GM10248 (cell line): Measurements from ENCODE around the gene NTNG1.
A peak's percentile ranks its signal among the peaks of the same experiment; 100 is the strongest.

ENCODE experiments used
- CTCF ChIA-PET: fragments of 300-600 bp; sonication (Branson Sonifier 250); formaldehyde crosslinking; extraction: SDS; loops from one replicate; lab custom pipeline; 2021; ENCODE audit warnings: antibody characterized with exemption; lab: Yijun Ruan, JAX
- POLR2A ChIA-PET: fragments of 350-650 bp; sonication (Branson Sonifier 250); formaldehyde crosslinking; extraction: SDS; loops from one replicate; lab custom pipeline; 2020; ENCODE audit warnings: antibody characterized with exemption; lab: Yijun Ruan, JAX
- DNase-seq: peaks from one replicate; pipeline ENCODE4 v3.0.0; 2012; ENCODE audit errors: extremely low spot score
- TF ChIP-seq, protein P1 (sequence below): IDR thresholded peaks from 2 replicates; pipeline ENCODE4 v1.5.1; 2012; ENCODE audit warnings: mild to moderate bottlenecking, low read depth; ENCODE audit errors: extremely low read depth, missing control alignments, control extremely low read depth

Gene NTNG1

DNA sequence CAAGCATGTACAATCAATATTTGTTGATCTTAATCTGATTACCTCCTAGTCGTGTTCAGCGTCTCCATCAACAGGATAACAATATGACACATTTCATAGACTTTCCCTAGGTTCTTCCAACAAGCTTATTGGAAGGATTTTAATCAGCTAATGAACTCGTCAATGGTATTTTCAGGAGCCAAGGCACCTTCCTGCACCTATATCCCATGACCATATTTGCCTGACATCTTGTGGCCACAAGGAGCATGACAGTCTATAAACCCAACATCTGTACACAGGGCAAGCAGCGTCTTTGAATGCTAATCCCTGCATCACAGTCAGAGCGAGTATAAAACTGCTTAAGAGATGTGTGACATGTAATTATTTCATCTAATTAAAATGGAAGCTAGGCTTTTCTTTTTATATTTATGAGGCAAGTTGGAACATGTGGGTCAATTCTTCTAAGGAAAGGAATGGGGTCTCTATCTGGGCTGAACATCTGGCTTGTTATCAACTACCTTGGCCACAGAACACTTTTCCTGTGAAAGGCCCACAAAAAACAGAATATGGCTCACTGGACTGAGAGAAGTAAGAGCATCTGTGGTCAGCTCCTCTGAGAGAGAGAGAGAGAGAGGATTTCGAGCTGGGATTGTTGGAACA lies 388.8 kb downstream of the NTNG1 start:
- DNase-seq: peak; percentile 70
- CTCF ChIA-PET: interaction anchor here (0.8 to 6.2 kb wide), 54 partner anchors 9 to 1530 kb away, joined by 3 to 63 read pairs (median 5); partner anchors contain the start of gene PRMT6
- POLR2A ChIA-PET: no interaction called here

DNA sequence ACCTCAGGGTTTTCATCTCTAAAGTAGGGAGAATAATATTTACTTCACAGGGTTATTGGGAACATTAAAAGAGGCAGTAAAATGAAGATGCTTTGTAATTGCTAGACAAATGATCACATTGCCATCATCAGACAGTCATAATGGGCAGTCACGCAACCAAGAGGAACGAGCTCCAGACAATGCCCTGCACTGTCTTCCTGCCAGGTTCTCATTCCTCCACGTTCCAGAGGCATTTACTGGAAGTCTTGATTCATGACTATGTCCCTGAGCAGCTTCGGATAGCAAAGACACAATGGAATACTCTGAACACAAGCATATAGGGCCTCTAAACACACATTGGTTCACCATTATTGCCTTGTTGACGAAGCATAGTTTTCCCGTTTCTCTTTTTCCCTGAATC lies 389.7 kb downstream of the NTNG1 start:
- CTCF ChIA-PET: interaction anchor here (0.8 to 6.2 kb wide), 19 partner anchors 8 to 488 kb away, joined by 3 to 63 read pairs (median 7); no protein-coding TSS in a partner anchor
- DNase-seq: no peak
- TF ChIP-seq, protein P1, sequence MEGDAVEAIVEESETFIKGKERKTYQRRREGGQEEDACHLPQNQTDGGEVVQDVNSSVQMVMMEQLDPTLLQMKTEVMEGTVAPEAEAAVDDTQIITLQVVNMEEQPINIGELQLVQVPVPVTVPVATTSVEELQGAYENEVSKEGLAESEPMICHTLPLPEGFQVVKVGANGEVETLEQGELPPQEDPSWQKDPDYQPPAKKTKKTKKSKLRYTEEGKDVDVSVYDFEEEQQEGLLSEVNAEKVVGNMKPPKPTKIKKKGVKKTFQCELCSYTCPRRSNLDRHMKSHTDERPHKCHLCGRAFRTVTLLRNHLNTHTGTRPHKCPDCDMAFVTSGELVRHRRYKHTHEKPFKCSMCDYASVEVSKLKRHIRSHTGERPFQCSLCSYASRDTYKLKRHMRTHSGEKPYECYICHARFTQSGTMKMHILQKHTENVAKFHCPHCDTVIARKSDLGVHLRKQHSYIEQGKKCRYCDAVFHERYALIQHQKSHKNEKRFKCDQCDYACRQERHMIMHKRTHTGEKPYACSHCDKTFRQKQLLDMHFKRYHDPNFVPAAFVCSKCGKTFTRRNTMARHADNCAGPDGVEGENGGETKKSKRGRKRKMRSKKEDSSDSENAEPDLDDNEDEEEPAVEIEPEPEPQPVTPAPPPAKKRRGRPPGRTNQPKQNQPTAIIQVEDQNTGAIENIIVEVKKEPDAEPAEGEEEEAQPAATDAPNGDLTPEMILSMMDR: no peak
- POLR2A ChIA-PET: no interaction called here

More for the DNA sequence above, 388.8 kb downstream of the NTNG1 start:
- TF ChIP-seq, protein P1: peak; percentile 85

DNA sequence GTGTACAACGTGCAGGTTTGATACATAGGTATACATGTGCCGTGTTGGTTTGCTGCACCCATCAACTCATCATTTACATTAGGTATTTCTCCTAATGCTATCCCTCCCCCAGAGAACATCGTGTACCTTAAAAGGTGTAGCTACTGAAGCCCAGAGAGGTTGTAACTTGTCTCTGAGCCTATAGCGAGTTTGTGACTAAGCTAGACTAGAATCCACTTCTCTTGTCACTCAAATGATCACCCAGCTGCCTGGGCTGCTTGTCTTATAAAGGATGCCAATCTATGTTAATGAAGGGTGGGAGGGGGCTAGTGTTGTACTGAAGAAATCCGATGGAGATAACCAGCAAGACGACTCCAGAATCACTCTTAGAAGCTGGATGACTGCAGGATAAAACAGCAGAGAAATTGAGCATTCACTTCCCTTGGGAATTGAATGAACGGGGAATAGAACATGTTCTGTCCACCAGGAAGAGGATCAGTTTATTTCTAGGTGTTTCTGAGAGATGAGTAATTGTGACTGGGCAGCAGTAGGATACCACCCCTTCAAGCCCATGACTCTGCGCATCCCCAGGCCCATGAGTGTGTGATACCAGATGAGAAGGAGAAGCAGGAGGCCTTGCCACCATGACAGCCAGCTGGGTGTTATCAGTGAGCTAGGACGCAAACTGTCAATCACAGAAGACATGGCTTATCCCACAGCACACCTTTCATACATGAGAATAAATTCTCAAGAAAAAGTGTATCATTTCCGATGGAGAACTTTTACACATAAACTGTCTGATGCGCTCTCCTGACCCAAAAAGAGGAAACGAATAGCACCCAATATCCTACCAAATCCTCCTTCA lies 390.4 kb downstream of the NTNG1 start:
- CTCF ChIA-PET: interaction anchor here (1.4 to 6.2 kb wide), 8 partner anchors 15 to 489 kb away, joined by 3 to 63 read pairs (median 7); no protein-coding TSS in a partner anchor
- POLR2A ChIA-PET: no interaction called here
- TF ChIP-seq, protein P1: no peak
- no peak for DNase-seq

DNA sequence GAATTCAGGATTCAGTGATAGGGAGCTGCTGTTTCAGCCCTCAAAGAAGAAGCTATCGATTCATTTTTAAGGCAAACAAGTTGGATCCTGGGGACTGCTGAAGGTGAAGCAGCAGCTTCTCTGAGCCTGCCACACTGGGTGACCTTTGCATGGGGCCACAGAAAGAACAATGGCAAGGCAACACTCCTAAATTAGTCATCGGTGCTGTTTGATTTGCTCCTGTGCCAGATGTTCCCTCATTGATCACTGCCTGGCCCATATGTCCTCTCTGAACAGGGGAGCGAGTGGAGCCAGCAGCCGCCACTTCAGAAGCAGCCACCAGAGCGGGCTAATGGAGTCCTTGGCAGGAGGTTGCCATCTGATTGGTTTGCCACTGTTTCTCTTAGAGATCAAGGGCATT lies 391.5 kb downstream of the NTNG1 start:
- TF ChIP-seq, protein P1: no peak
- no peak for DNase-seq
- CTCF ChIA-PET: interaction anchor here (1.6 to 6.2 kb wide), 2 partner anchors 16 to 101 kb away, joined by 6 to 63 read pairs; no protein-coding TSS in a partner anchor
- POLR2A ChIA-PET: no interaction called here
